Type B pancreatic cell (in vitro differentiated cells): ENCODE results near the gene VSTM2B. TPM values are rescaled to one million over a fixed set of nuclear protein-coding genes. Genes with fewer than 3 reads are reported as not detected.

Source experiments
- DNase-seq: peaks from one replicate; pipeline ENCODE4 v3.0.0; 2021; ENCODE audit warnings: mixed read lengths; ENCODE audit not compliant: unreplicated experiment; ENCODE audit errors: extremely low spot score
- H3K27ac Mint-ChIP-seq: 2 replicates; pipeline ENCODE4 v1.8.0; 2021; ENCODE audit warnings: mild to moderate bottlenecking, mixed read lengths
- H3K27me3 Mint-ChIP-seq: 2 replicates; pipeline ENCODE4 v1.8.0; 2021; ENCODE audit warnings: mixed read lengths
- H3K36me3 Mint-ChIP-seq: 2 replicates; pipeline ENCODE4 v1.8.0; 2021; ENCODE audit warnings: mixed read lengths
- H3K4me1 Mint-ChIP-seq: one replicate; pipeline ENCODE4 v1.8.0; 2021; ENCODE audit warnings: mixed read lengths; ENCODE audit not compliant: unreplicated experiment
- H3K4me3 Mint-ChIP-seq: 2 replicates; pipeline ENCODE4 v1.8.0; 2021; ENCODE audit warnings: mild to moderate bottlenecking, mixed read lengths
- H3K9me3 Mint-ChIP-seq: 2 replicates; pipeline ENCODE4 v1.8.0; 2021; ENCODE audit warnings: mixed read lengths
- CTCF ChIP-seq: fragments of 200-600 bp; sonication (generic); conservative IDR thresholded peaks from 2 replicates; pipeline ENCODE4 v1.5.0; 2021; ENCODE audit warnings: antibody characterized with exemption, mild to moderate bottlenecking
- total RNA-seq: library from RNA; stranded (reverse); gene quantifications from 2 replicates; pipeline ENCODE4 v1.2.1, GENCODE V29; 2021; ENCODE audit warnings: low replicate concordance

The VSTM2B gene
- total RNA-seq, 1 donor from 2014 or later: 0.68 TPM

GRCh38 chr19:29569038-29569911 is 43.5 kb downstream of the VSTM2B start:
- Mint-ChIP-seq H3K4me3 (no peak overlapping the region), H3K36me3 (no peaks in the 10 kb centered on the region), H3K27me3 (peaks cover 67% of the 10 kb centered on the region), H3K27ac (no peak overlapping the region), H3K4me1 (no peaks in the 10 kb centered on the region), H3K9me3 (no peaks in the 10 kb centered on the region)
- DNase-seq: no peak
- TF ChIP-seq CTCF: no peak

- Mint-ChIP-seq H3K27ac (no peak overlapping the region), H3K9me3 (no peaks in the 10 kb centered on the region), H3K4me3 (no peak overlapping the region), H3K36me3 (no peaks in the 10 kb centered on the region), H3K27me3 (peaks cover 71% of the 10 kb centered on the region), H3K4me1 (no peaks in the 10 kb centered on the region)
- DNase-seq: no peak
- no peak for TF ChIP-seq CTCF
Measured at GRCh38 chr19:29571181-29571580, 45.4 kb downstream of the VSTM2B start.

GRCh38 chr19:29573486-29573885 is 47.7 kb downstream of the VSTM2B start:
- TF ChIP-seq CTCF: no peak
- H3K36me3 Mint-ChIP-seq: no peaks in the 10 kb centered on the region
- no peak overlapping the region for H3K27ac Mint-ChIP-seq
- DNase-seq: no peak
- H3K4me1 Mint-ChIP-seq: no peaks in the 10 kb centered on the region
- no peak overlapping the region for H3K4me3 Mint-ChIP-seq
- H3K27me3 Mint-ChIP-seq: peaks cover 86% of the 10 kb centered on the region
- no peaks in the 10 kb centered on the region for H3K9me3 Mint-ChIP-seq

GRCh38 chr19:29574510-29574909 is 48.7 kb downstream of the VSTM2B start:
- H3K4me1 Mint-ChIP-seq: no peaks in the 10 kb centered on the region
- DNase-seq: no peak
- H3K27ac Mint-ChIP-seq: no peak overlapping the region
- TF ChIP-seq CTCF: no peak
- H3K36me3 Mint-ChIP-seq: no peaks in the 10 kb centered on the region
- peaks cover 92% of the 10 kb centered on the region for H3K27me3 Mint-ChIP-seq
- no peak overlapping the region for H3K4me3 Mint-ChIP-seq
- no peaks in the 10 kb centered on the region for H3K9me3 Mint-ChIP-seq

GRCh38 chr19:29576046-29576606 is 50.3 kb downstream of the VSTM2B start:
- Mint-ChIP-seq H3K27ac (no peak overlapping the region), H3K9me3 (no peaks in the 10 kb centered on the region), H3K36me3 (no peaks in the 10 kb centered on the region), H3K27me3 (peaks cover 92% of the 10 kb centered on the region), H3K4me1 (no peaks in the 10 kb centered on the region), H3K4me3 (no peak overlapping the region)
- no peak for DNase-seq
- TF ChIP-seq CTCF: no peak
